Esophagus muscularis mucosa (tissue), 4 donors: ENCODE measurements around the gene CTBS. TPM values are rescaled to one million over a fixed set of nuclear protein-coding genes. Genes with fewer than 3 reads are reported as not detected.

Experiments
- DNase-seq: peaks from one replicate; pipeline ENCODE4 v3.0.0-alpha.2; 2017; ENCODE audit errors: extremely low spot score
- H3K27ac ChIP-seq, 4 donors: fragments of 200-600 bp; sonication (generic); replicated peaks in 1 of 4; 1 replicate in 3 of 4; 2 replicates in 1 of 4; pipeline ENCODE4 v1.5.1; 2016 to 2019; ENCODE audit warnings: mild to moderate bottlenecking in 1 of 4
- H3K27me3 ChIP-seq, 4 donors: fragments of 200-600 bp; sonication (generic); one replicate each; pipeline versions ENCODE4 v1.5.1 to v1.6.0; 2016 to 2019
- H3K36me3 ChIP-seq, 4 donors: fragments of 200-600 bp; sonication (generic); one replicate each; pipeline ENCODE4 v1.5.1; 2016 to 2019
- H3K4me1 ChIP-seq, 4 donors: fragments of 200-600 bp; sonication (generic); one replicate each; pipeline ENCODE4 v1.5.1; 2016 to 2019
- H3K4me3 ChIP-seq, 4 donors: fragments of 200-600 bp; sonication (generic); 1 replicate in 2 of 4; 2 replicates in 2 of 4; pipeline ENCODE4 v1.5.1; 2016 to 2019; ENCODE audit warnings: mild to moderate bottlenecking in 4 of 4, moderate library complexity in 1 of 4
- H3K9me3 ChIP-seq, 4 donors: fragments of 200-600 bp; sonication (generic); 1 replicate in 3 of 4; 2 replicates in 1 of 4; pipeline ENCODE4 v1.5.1; 2016 to 2019
- CTCF ChIP-seq, 3 experiments: fragments of 200-600 bp in 2 of 3; fragments of 450-650 bp in 1 of 3; sonication (generic) in 2 of 3; IDR thresholded peaks; one replicate each; pipeline ENCODE4 v1.5.1; 2017 to 2019; ENCODE audit warnings: antibody characterized with exemption in 3 of 3, mild to moderate bottlenecking in 2 of 3, moderate library complexity in 1 of 3
- EP300 ChIP-seq: sonication (generic); formaldehyde crosslinking; IDR thresholded peaks from one replicate; pipeline ENCODE4 v1.6.1; 2017; ENCODE audit warnings: antibody characterized with exemption
- POLR2A ChIP-seq: fragments of 450-650 bp; IDR thresholded peaks from one replicate; pipeline ENCODE4 v1.6.1; 2017; ENCODE audit warnings: antibody characterized with exemption, moderate library complexity, mild to moderate bottlenecking, low read depth
- POLR2AphosphoS5 ChIP-seq, 2 donors: sonication (generic); formaldehyde crosslinking; IDR thresholded peaks; one replicate each; pipeline ENCODE4 v1.6.1; 2017; ENCODE audit warnings: antibody characterized with exemption in 2 of 2
- WGBS: methylation state at CpG from one replicate; pipeline ENCODE4 v1.1.5; 2018; 5-methylcytosine and 5-hydroxymethylcytosine counted together
- intact Hi-C: fragments of 100-400 bp; cut with DNase I; formaldehyde crosslinking; loops from one replicate; pipeline ENCODE4 v1.15.1; 2023
- total RNA-seq, 4 donors: library from RNA; depleted of rRNA; stranded (reverse); fragments of >200 nt; gene quantifications; one replicate each; pipeline versions ENCODE4 v1.1.0 to v1.2.1, GENCODE V29; 2016

Gene CTBS
- total RNA-seq, 4 donors from 2014 or later: 7.1 to 8.9 (median 8.5) TPM

- TF ChIP-seq POLR2A (no peak), CTCF (IDR thresholded peaks at IDR 0.05) (no peak), EP300 (no peak), POLR2AphosphoS5 (IDR thresholded peaks at IDR 0.05) (no peak)
- peaks cover 55 to 74% (median 66%) of the 10 kb centered on the region in 4 donors for H3K4me1 ChIP-seq
- DNase-seq: no peak
- peak overlapping the region in 1 of 4 donors; percentile 85 for H3K4me3 ChIP-seq
- intact Hi-C loops: no loop called here
- no peak overlapping the region for H3K27ac ChIP-seq
- peaks cover 0 to 36% (median 20%) of the 10 kb centered on the region in 4 donors for H3K36me3 ChIP-seq
- H3K27me3 ChIP-seq: no peaks in the 10 kb centered on the region
- WGBS: 59% methylated on average over 5 of the region's 5 CpGs
- no peaks in the 10 kb centered on the region for H3K9me3 ChIP-seq
These were observed 71.3 kb downstream of the CTBS start for GRCh38 chr1:84502927-84503326.

Other genes with a start within 250 kb of the CTBS start
- gene DNASE2B, start 176.0 kb downstream of the CTBS start, total RNA-seq: under 1 TPM in 1 of 4 donors, not detected in 3; 0.33 TPM
- gene RPF1, start 95.2 kb downstream of the CTBS start, total RNA-seq: 10 to 100 TPM; 30.9 to 41.9 (median 37.7) TPM
- gene SPATA1, start 68.1 kb downstream of the CTBS start, total RNA-seq: 1 to 10 TPM in 1 of 4 donors, under 1 TPM in 2, not detected in 1; 0.19 to 2.7 (median 0.42) TPM
- gene GNG5, start 67.9 kb downstream of the CTBS start, total RNA-seq: 10 to 100 TPM; 62.6 to 79.3 (median 74.5) TPM
- 10 to 100 TPM in 1 of 4 donors, 1 to 10 TPM in 3; 9.6 to 13.7 (median 9.7) TPM for gene SSX2IP, start 116.0 kb upstream of the CTBS start, total RNA-seq